DMS114 treated with DMSO at 0.1 percent for 48 hours (cell line): Measurements from ENCODE around the gene EHF.

Source experiments
- DNase-seq: peaks from one replicate; lab custom pipeline; 2025; ENCODE audit not compliant: unreplicated experiment; lab: John Stamatoyannopoulos, UW

EHF gene

DNA sequence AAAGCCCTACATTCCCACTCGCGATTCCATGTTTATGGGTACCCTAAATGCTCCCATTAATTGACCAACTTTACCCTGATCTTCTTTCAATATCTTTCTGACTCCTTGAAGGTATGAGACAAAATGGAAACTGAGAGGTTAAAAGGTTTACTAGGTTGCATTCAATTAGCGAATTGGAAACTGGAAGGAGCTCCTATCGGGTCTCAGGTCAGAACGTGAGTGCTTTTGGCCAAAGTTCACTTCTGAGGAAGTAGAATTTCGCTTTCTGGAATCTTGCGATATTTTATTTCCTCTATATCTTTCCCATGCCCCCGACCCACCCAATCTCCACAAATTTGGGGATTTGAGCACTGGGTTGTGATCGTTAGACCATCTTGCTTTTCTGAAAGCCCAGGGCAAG lies 2.6 kb downstream of the EHF start:
- DNase-seq = no peak

DNA sequence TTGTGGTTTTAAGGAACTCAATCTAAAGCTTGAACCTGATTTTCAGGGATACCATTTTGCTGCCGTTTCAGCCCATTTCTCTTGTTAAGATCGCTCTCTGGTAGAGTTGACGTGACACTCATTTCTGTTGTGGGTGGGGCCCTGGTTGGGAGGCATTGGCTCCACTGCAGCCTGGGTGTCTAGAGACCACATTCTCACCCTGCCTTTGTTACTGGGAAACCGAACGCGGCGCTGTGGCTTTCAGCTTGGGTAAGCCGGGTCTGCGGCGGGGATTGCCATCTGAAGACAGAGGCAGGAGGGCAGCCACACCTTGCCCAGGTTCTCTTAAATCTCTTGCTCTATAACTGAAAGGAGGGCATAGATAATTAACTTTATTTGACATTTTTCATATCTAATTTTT lies 3.2 kb downstream of the EHF start:
- no peak for DNase-seq

DNA sequence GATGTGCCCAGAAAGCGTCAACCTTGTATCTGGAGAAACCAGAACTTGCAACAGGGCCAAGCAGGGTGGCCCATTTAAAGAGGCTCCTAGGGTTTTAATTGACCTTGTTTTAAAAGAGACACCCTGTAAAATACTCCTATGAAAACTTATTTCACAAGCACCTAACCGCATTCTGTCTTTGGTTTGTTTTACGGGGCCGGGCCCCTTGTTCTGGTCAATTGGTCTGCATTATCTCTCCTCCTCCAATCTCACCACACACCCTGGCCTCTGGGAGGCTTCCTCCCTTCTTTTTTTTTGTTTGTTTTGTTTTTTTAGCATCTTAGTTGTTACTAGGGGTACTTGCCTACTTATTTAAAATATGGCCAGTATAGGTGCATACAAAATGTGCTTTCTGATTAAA lies 4.7 kb downstream of the EHF start:
- DNase-seq = no peak

DNA sequence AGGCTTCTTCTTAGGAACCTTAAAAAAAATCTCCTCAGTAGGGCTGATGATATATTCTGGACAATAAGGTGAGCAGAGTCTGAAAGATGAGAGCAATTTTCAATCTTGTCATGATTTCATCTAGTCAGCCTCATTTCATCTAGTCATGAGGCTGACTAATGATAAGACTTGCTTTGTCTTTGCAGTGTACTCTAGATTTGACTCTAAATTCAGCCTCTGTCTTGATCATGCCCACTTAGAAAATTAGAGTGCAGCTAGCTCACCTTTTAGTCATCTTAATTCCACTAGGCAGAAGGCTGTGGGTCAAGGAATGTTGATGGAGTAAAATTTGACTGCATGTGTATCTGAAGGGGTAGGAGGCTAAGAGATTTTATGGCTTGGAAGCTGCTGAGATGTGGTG lies 5.5 kb downstream of the EHF start:
- no peak for DNase-seq

DNA sequence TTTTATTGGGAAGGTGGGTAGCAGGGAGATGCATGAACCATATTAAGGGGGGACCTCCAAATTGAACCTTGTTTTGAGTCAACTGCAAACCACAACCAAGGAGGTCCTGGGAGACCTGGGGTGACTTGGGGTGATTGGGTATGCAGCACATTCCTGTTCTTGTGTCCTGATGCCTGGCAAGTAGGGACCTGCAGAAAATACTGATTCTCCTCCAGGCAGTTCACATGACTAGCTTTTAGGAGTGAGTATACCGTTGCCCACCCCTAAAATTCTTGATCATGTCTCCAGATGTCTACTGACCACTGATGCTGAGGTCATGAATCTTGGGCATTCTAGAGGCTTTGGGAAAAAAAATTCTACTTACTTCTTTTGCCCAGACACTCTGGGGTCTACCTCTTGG lies 6.3 kb downstream of the EHF start:
- DNase-seq = no peak

DNA sequence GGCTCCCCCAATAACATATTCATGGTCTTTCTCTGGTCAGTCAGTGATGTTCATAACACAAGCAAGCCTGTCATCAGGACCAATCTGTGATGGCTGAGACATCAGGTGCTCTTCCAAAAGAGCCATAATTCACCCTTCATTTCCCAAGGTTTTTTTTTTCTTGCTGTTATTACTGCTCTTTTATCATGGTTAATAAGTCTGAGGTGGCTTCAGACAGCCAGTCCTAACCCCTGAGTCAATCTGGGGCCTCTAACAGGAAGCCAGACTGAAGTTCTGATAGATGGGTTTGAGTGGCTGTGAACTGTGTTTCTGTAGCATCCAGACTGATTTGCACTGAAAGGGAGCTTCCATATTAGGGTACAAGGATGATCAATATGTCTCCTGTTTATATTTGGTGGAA lies 8.8 kb downstream of the EHF start:
- DNase-seq = no peak

DNA sequence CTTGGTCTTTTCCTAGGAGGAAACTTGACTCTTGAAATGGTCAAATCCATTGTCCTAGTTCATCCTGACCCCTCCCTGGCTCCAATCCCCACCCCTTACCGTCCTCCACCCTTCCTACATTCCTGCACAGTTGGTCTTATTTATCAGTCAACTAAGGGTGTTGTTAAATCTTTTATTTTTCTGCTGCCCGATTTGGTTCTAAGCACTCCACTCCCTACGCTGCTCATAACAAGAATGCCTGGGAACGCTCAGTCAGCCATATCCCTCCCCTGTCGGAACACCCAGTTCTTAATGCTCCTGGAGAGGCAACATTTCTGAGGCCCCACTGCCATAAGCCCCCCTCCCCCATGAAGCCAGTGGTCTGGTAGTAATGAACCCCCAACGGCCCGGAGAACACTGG lies 9.7 kb downstream of the EHF start:
- no peak for DNase-seq

DNA sequence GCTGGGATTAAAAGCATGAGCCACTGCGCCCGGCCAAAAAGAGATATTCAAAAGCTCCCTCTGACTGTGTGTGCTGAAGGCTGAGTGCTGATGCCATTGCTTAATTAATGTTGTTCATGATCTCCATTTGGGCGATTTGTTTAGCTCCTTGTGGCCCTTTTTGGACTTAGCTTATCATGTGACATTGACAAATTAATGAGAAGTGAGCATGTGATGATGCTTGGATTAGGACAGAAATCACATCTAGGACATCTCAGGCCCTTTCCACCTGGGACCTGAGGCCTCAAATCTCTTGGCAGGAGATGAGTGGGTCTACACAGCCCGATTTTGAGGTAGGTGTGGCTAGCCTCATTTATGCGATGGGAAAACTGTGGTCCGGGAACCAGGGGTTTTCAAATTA lies 10.4 kb downstream of the EHF start:
- no peak for DNase-seq

DNA sequence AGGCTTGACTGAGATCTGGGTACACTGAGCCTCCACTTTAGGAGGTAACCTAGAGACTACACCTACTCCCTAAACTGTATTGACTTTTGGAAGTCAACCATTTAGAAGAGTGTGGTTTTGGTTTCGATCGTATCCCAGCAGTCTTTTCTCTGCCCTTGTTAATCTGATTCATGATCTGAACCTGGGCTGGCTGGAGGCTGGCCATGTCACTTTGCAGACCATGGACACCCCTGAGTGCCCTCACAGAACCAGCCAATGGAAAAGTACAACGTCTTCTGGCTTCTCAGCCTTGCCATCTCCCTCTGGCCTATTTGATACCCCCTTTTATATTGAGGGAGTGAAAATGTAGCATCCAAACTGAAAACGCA lies 10.8 kb downstream of the EHF start:
- no peak for DNase-seq

DNA sequence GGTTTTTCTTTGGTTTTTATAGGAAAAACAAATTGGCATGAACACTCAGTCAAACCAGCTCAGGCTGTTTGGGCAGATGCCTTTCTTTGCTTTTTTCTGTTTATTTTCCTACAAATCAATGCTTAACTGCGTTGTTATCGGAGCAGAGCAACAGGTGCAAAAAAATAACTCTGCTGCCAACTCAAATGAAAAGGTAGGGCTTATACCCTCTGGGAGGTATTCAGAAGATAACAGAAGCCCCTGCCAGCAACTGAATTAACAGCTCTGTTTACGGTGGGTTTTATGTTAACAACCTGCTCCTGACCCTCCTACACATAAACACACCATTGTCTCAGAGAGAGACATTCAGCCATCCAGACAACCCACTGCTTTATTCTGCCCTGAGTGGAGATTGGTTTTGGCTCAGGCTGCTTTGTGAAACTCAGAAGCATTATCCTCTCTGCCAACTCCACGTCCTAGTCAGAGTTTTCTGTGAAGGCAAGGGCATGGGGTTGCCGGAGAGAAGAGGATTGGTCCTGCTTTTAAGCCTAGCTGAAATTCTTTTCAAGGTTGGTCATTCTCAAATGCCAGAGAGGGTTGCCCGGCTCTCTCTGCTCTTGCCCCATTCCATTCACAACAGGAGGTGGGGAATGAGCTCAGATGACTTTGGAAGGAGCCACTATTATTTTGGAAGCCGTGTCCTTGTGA lies 11.4 kb downstream of the EHF start:
- DNase-seq = no peak

DNA sequence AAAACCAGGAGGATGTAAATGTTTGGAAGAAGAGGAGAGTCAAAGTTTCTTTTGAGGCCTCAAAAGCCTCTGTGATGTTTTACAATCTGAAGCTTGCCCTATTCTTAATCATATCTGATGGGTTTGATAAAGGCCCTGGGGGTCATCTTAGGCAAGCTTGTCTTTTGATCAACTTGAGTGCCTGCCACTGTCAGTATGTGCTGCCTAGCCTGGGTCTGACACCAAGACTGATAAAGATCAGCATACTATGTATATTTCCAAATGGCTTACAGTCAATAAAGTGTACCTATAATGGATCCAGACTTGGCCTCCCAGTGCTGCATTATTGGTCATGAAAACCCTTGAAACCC lies 12.7 kb downstream of the EHF start:
- no peak for DNase-seq

DNA sequence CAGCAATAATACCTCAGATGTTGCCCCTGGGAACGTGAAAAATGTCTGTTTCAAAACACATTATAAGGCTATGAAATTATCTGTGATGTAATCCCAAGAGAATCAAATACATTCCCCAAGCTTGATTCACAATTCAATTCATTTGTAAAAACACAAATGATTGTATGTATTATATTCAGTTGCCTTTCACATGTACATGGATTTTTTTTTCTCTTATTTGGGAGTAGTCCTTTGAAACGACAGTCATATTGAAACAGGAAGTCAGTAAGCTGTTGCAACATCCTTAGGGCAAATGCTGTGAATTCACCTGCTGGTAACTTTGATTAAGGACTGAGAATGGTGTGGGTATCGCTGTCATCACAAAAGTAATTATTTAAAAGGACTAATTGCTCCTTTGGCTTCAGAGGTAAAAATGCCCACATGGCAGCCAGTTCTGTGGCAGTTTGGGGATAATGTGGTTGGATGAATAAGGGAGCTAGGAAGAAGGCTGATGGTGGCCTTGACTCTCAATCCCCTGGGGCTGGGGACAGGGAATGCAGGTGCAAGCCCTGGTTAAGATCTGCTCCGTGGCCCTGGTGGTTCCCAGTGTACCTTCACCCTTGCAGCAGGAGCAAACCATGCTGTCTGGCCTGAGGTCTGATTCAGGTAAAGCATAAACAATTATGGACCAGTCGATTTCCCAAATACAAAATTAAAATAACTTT lies 13.2 kb downstream of the EHF start:
- DNase-seq = no peak

DNA sequence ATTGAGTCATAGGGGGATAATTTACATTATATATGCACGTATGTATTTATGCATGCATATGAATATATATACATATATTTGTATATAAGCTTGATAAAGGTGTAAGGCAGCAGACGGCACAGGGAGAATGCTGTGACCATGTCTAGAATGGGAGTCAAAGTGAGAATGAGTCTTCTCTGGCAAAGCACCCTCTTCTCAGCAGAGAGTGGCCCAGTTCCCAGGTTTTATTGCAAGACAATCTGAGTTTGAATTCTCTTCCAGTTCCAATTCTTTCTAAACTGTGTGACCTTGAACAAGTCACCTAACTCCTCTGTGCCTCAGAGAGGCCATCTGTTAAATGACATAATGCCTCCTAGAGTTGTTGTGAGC lies 13.8 kb downstream of the EHF start:
- DNase-seq = no peak

DNA sequence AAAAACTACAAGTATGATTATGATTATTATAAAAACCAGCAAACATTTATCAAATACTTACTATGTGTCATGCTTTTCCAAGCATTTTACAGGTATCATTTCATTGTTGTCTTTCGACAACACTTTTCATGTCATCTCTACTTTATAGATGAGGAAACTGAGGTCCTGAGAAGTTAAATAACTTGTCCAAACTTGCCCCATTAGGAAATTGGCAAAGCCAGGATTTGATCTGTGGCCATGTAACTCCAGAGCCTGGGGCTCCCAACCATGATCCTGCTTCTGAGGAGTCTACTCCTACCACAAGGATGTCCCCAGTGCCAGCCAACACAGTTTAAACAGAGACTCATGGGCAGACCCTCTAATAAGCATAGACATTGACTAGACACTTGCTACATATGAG lies 15.2 kb downstream of the EHF start:
- DNase-seq = no peak

DNA sequence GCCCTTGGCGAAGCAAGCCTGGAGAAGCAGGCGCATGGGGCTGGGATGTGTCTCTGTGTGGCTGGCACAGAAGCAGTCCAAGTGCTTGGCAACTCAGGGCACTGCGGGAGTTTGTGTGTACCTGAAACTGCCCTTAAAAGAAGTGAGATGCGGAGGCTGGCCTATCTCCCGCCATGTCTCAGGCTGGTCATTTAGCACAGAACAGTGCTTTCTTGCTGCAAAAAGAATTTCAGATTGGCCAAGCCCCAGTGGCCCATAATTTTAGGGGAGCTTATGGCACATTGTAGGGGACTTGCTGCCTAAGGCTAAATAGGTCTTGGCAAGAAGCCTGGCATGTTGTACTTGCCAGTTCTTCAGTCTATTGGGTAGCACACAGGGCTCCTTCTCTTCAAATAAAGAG lies 16.4 kb downstream of the EHF start:
- DNase-seq = no peak

DNA sequence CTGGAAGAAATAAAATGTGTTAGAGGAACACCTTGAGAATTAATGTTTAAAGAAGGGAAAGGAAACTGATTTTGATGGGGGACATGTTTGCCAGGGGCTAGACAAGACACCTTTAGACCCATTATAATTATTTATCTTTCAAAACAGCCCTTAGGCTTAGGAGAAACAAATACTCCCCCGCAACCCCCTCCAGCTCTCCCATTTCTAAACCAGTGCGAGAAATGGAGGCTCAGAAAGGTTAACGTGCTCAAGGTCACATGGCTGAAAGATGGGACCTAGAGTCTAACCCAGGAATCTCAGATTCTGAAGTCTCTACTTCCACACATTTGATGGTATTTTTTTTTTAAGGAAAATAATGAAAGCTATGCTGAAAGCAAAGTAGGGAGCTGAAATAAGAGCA lies 18.0 kb downstream of the EHF start:
- no peak for DNase-seq

DNA sequence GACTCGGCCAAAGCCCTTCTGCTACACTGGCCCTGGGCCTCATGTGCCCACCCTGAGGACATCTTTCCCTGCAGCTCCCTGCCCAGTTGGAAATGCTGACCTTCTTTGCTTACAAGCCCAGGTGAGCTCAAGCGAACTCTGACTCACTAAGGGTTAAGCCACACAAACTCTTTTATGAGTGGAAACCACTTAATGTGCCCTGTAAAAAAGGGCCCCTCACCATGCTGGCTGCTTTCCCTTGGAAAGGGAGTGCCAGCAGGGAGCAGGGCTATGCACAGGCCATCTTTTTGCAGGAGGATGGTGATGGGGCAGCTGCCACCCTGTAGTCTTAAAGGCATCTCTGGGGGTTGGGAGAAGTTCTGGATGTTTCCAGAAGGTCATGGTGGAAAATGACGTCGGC lies 18.7 kb downstream of the EHF start:
- DNase-seq = no peak

DNA sequence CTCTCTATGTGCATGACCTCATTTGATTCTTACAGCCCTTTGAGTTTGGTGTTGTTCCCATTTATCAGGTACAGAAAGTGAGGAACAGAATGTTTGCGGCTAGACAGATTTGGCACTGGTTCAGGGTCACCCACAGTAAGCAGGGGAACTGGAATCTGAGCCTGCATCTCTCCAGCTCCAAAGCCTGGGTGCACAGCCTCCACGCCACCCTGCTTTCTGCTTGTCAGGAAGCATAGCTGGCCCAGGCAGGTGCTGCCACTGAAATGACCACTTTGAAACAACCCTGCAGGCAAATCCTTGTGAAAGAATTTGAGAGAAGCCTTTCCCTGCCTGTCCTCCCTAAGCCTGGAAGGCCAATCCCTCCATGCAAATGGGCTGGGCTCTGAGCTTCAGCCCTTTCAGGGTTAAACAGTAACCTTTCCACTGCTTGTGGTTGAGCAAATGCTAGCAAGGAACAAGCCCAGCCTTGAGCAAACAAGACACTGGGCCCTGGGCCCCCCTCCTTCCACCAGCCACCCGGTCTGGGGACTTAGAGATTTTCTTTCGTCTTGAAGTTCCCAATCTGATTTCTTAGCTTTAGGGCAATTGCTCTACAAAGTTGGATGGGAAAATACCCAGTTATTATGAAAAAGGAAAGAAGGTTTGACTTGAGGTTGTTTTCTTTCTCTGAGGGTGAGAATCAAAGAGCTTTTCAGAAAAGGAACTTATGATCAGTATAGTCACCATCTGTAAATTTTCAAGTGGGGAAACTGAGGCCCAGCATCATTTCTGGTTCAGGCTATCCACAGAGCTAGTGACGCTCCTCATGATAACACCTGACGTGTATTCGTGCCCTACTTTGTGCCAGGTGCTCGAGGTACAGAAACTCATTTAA lies 19.4 kb downstream of the EHF start:
- no peak for DNase-seq

DNA sequence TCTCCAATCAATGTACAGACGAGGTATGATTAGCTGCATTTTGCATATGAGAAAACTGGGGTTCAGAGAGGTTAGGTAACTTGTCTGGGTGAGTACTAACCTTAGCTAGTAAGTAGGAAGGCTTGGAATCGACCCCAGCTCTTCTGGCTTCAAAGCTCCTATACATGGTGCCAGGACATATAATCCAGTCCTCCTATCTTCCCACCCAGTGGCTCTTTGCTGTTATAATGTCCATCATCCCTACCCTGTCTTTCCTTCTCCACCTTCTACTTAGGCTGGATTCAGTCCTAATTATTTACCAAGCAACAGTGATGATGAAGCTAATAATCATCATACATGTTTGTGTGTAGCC lies 20.0 kb downstream of the EHF start:
- DNase-seq = no peak

DNA sequence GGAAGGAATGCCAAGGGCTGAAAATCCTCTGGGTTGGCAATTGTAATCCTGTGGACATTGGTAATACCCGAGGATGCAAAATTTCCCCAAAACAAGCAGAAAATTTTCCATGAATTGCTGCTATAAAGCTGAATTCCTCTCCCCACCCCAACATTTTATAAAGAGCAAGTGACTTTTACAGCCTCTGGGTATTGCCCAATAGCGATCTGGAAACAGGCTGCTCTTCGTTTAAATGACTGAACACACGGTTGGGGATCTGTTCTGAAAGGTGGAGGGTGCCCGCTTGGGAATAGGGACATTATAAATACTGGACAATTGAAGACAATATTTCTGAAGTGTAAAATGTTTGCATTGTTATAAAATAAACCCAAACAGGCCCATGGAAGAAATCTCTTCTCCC lies 20.6 kb downstream of the EHF start:
- no peak for DNase-seq

DNA sequence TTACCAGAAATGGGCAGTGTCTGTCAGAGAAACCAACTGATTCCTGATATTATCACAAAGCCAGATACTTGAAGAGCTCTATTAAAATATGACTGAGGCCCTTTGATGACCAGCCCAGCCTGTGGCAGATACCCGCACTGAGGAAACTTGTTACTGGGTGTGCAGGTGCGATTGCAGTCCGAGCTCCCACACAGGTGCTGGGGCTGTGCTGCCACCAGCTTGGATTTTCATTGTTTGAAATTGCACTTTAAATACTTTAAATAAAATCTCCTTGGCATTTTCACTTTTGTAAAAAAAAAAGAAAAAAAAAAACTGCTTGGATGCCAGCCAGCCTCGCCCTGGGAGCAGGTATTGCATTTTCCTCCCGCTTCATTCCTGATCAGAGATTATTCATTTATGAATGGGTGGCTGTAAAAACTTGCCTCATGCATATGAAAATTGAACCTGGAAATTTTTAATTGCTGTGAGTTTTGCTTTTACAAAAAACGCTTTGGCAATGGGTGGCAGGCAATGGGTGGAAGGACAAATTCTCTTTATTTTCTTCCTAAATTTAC lies 21.2 kb downstream of the EHF start:
- DNase-seq = no peak

DNA sequence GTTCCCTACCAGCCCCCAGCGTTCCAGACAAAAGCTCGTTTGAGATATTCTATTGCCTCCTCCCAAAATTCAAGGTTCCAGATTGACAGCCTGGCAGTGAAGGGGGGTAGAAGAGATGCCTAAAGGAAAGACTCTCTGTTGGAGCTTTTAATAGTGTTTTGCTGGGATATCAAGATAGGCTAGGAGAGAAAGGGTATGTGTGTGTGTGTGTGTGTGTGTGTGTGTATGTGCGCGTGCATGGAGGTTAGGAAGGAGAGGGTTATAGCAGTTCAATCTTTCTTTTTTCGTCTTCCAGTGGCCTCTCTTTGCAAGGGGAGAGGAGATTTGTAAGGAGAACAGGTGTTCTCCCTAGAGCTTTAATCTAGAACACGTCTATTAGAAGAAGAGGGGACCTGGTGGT lies 22.0 kb downstream of the EHF start:
- no peak for DNase-seq
